Fibroblast of villous mesenchyme (primary cell): Measurements from ENCODE around the gene GRIK4. TPM values are rescaled to one million over a fixed set of nuclear protein-coding genes. Genes with fewer than 3 reads are reported as not detected.

Source experiments
- DNase-seq: peaks from one replicate; pipeline ENCODE4 v3.0.0-alpha.2; 2010; ENCODE audit warnings: low read depth
- H3K4me3 ChIP-seq: 2 replicates; pipeline ENCODE4 v1.5.1; 2011; ENCODE audit warnings: low read depth, mild to moderate bottlenecking, low read length
- CTCF ChIP-seq: IDR thresholded peaks from 2 replicates; pipeline ENCODE4 v1.5.1; 2012; ENCODE audit warnings: low read depth, mild to moderate bottlenecking, low read length; ENCODE audit not compliant: insufficient read depth
- total RNA-seq: library from RNA; depleted of rRNA; stranded (reverse); fragments of >200 nt; gene quantifications from 2 replicates; pipeline ENCODE4 v1.2.3, GENCODE V29; 2012

GRIK4 gene
- total RNA-seq, 1 donor, result under 0.01 TPM

GRCh38 chr11:120717042-120717441 is 205.5 kb downstream of the GRIK4 start:
- TF ChIP-seq CTCF, result no peak
- no peak overlapping the region for H3K4me3 ChIP-seq
- DNase-seq, result no peak

- no peak for TF ChIP-seq CTCF
Measured at GRCh38 chr11:120717623-120718022, 206.1 kb downstream of the GRIK4 start.

GRCh38 chr11:120718171-120718570 is 206.6 kb downstream of the GRIK4 start:
- no peak for DNase-seq
- TF ChIP-seq CTCF, result no peak
- H3K4me3 ChIP-seq, result no peak overlapping the region

More at GRCh38 chr11:120717623-120718022, 206.1 kb downstream of the GRIK4 start:
- H3K4me3 ChIP-seq, result no peak overlapping the region
- no peak for DNase-seq

- TF ChIP-seq CTCF, result no peak
- H3K4me3 ChIP-seq, result no peak overlapping the region
- DNase-seq, result peak; percentile 66
Measured at GRCh38 chr11:120719348-120719747, 207.8 kb downstream of the GRIK4 start.

DNA sequence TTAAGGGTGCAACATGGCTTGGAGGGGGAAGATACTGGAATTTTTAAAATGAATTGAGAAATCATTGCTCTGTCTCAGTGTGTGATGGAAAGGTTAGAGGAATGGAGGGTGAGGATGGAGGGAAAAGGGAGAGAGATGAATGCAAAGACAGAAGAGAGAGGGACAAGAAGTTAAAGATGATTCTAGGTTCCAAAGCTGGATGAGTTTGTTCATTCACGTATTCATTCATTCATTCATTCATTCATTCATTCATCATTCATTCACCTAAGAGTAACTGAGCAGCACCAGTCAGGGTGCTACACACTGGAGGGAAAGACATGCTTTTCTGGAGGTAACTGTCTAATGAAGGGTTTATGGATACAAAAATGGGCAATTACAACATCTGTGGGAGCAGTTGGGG is 209.2 kb downstream of the GRIK4 start:
- H3K4me3 ChIP-seq, result no peak overlapping the region
- DNase-seq, result no peak
- no peak for TF ChIP-seq CTCF

DNA sequence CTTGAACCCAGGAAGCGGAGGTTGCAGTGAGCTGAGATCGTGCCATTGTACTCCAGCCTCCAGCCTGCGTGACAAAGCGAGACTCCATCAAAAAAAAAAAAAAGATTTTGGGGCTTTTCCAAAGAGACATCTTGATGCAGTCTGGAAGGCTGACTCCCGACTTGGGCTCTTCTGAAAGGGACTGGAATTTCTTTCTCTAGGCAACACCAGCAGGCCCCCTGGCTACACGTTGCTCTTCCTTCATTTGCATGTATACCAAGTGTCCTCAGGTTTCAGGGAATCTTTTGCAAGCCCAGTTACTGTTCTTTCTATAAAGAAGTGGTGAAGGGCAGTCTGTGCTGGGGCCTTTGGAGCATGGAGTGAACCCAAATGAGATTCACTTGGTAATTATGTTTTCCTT is 211.0 kb downstream of the GRIK4 start:
- no peak for DNase-seq
- no peak for TF ChIP-seq CTCF
- H3K4me3 ChIP-seq, result no peak overlapping the region

DNA sequence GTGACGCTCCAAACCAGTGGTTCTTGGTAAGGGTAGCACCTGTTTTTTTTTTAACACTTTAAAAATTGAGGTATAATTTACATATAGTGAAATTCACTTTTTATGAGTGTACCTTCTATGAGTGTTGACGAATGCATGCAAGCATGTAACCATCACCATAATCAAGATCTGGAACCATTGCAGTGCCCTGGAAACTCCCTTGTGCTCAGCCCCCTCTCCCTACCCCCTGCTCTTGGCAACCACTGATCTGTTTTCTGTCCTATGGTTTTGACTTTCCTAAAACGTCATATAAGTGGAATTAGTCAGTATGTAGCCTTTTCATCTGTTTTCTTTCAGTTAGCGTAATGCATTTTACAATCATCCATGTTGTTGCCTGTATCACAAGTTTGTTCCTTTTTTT is 212.2 kb downstream of the GRIK4 start:
- H3K4me3 ChIP-seq, result no peak overlapping the region
- no peak for TF ChIP-seq CTCF
- no peak for DNase-seq
